Measurements from ENCODE around the gene FNDC3B.

GRCh38 chr3:172247525-172248274 is 208.3 kb downstream of the FNDC3B start:
- TF ChIP-seq, protein P1, sequence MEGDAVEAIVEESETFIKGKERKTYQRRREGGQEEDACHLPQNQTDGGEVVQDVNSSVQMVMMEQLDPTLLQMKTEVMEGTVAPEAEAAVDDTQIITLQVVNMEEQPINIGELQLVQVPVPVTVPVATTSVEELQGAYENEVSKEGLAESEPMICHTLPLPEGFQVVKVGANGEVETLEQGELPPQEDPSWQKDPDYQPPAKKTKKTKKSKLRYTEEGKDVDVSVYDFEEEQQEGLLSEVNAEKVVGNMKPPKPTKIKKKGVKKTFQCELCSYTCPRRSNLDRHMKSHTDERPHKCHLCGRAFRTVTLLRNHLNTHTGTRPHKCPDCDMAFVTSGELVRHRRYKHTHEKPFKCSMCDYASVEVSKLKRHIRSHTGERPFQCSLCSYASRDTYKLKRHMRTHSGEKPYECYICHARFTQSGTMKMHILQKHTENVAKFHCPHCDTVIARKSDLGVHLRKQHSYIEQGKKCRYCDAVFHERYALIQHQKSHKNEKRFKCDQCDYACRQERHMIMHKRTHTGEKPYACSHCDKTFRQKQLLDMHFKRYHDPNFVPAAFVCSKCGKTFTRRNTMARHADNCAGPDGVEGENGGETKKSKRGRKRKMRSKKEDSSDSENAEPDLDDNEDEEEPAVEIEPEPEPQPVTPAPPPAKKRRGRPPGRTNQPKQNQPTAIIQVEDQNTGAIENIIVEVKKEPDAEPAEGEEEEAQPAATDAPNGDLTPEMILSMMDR (IDR thresholded peaks at IDR 0.05; ENCODE audit: low read depth, low read length), result no peak
- TF ChIP-seq EZH2phosphoT487 (IDR thresholded peaks at IDR 0.05; ENCODE audit: low read depth), result no peak

Data from OCI-LY3 (cell line).